ENCODE results near the gene PDE2A. TPM values are rescaled to one million over a fixed set of nuclear protein-coding genes. Genes with fewer than 3 reads are reported as not detected.

PDE2A gene
- total RNA-seq, 1 experiment from 2014 or later, result 0.74 TPM

DNA sequence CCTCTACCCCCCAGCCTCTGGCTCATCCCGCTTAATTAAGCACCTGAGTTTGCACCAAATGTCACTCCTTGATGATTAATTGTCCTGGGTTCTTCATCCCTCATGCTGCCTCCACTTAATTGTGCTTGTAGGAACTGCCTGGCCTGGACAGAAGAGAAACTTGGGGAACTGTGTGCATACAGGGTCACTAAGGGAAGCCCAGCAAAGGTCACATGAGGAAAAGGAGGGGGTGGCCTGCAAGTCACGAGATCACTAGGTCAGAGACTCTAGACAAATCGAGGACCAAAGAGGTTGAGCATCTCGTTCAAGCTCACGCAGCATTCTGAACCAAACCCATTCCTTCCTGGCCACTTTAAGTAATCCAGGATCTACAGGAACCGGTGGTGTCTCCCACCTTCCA, 75.8 kb downstream of the PDE2A start:
- Histone ChIP-seq H3K4me1 (ENCODE audit: control insufficient read depth, insufficient read depth, low read length) (no peaks in the 10 kb centered on the region), H3K27ac (ENCODE audit: low read length) (no peak overlapping the region), H3K27me3 (ENCODE audit: control insufficient read depth, insufficient read depth, low read length) (no peaks in the 10 kb centered on the region), H3K36me3 (ENCODE audit: control insufficient read depth, insufficient read depth, low read length) (no peaks in the 10 kb centered on the region), H3K9me3 (ENCODE audit: control insufficient read depth, insufficient read depth, low read depth, low read length) (no peaks in the 10 kb centered on the region), H3K4me3 (ENCODE audit: low read depth in 2 of 2, low read length in 2 of 2) (no peak overlapping the region)
- intact Hi-C loops (cut with micrococcal nuclease; ENCODE audit: unreplicated experiment) (loop anchor here (2.0 kb wide), 1 partner anchor 44 kb away; no protein-coding TSS in a partner anchor), in situ Hi-C loops (cut with HindIII; ENCODE audit: low pct_unique_long_range_greater_than_20kb, low sequenced_read_pairs) (no loop called here)
- BruUV-seq (replicated peaks), result no TSS peak
- POLR2A ChIA-PET, result interaction anchor here (0.5 kb wide), 1 partner anchor 52 kb away, joined by 12 read pairs; no protein-coding TSS in a partner anchor
- DNase-seq (ENCODE audit: low read depth, low spot score), result no peak
- TF ChIP-seq POLR2AphosphoS5 (IDR thresholded peaks at IDR 0.05; ENCODE audit: low read depth, low read length), result no peak
- TF ChIP-seq TCF7L2 (IDR thresholded peaks at IDR 0.05; ENCODE audit: low read depth, low read length), result no peak
- TF ChIP-seq, protein P1, sequence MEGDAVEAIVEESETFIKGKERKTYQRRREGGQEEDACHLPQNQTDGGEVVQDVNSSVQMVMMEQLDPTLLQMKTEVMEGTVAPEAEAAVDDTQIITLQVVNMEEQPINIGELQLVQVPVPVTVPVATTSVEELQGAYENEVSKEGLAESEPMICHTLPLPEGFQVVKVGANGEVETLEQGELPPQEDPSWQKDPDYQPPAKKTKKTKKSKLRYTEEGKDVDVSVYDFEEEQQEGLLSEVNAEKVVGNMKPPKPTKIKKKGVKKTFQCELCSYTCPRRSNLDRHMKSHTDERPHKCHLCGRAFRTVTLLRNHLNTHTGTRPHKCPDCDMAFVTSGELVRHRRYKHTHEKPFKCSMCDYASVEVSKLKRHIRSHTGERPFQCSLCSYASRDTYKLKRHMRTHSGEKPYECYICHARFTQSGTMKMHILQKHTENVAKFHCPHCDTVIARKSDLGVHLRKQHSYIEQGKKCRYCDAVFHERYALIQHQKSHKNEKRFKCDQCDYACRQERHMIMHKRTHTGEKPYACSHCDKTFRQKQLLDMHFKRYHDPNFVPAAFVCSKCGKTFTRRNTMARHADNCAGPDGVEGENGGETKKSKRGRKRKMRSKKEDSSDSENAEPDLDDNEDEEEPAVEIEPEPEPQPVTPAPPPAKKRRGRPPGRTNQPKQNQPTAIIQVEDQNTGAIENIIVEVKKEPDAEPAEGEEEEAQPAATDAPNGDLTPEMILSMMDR (IDR thresholded peaks at IDR 0.05), result no peak
- TF ChIP-seq, protein P2, sequence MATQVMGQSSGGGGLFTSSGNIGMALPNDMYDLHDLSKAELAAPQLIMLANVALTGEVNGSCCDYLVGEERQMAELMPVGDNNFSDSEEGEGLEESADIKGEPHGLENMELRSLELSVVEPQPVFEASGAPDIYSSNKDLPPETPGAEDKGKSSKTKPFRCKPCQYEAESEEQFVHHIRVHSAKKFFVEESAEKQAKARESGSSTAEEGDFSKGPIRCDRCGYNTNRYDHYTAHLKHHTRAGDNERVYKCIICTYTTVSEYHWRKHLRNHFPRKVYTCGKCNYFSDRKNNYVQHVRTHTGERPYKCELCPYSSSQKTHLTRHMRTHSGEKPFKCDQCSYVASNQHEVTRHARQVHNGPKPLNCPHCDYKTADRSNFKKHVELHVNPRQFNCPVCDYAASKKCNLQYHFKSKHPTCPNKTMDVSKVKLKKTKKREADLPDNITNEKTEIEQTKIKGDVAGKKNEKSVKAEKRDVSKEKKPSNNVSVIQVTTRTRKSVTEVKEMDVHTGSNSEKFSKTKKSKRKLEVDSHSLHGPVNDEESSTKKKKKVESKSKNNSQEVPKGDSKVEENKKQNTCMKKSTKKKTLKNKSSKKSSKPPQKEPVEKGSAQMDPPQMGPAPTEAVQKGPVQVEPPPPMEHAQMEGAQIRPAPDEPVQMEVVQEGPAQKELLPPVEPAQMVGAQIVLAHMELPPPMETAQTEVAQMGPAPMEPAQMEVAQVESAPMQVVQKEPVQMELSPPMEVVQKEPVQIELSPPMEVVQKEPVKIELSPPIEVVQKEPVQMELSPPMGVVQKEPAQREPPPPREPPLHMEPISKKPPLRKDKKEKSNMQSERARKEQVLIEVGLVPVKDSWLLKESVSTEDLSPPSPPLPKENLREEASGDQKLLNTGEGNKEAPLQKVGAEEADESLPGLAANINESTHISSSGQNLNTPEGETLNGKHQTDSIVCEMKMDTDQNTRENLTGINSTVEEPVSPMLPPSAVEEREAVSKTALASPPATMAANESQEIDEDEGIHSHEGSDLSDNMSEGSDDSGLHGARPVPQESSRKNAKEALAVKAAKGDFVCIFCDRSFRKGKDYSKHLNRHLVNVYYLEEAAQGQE (IDR thresholded peaks at IDR 0.05; ENCODE audit: insufficient read depth in 1 of 2, low read depth in 2 of 2, low read length in 1 of 2), result no peak
- TF ChIP-seq SIN3A (IDR thresholded peaks at IDR 0.05; ENCODE audit: borderline replicate concordance, insufficient read depth, low read depth, low read length), result no peak
- CTCF ChIA-PET, result interaction anchor here (0.6 to 2.6 kb wide), 11 partner anchors 9 to 670 kb away, joined by 3 to 29 read pairs (median 3); partner anchors contain the start of gene RNF121
- no peak for ATAC-seq

DNA sequence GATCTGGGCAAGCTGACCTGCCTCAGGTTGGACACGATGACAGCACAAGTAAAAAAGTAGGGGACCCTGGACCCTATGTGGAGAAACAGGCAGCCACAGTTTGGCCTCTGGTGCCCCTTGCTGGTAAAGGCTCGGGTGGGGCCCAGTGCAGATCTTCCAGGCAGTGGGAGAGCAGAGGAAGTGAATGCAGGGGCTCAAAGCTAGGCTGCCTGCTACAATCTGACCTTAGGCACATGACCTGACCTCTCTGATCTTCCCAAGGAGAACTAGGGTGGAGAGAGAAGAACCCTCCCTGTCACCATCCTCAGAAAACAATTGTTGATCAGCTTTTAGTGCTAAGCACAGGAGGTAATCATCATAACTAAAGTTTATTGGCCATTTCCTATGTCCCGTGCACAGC, 76.5 kb downstream of the PDE2A start:
- ChIA-PET POLR2A (interaction anchor here (0.5 kb wide), 1 partner anchor 52 kb away, joined by 12 read pairs; no protein-coding TSS in a partner anchor), CTCF (interaction anchor here (2.1 kb wide), 1 partner anchor 8 kb away, joined by 13 read pairs; no protein-coding TSS in a partner anchor)
- intact Hi-C loops (cut with micrococcal nuclease; ENCODE audit: unreplicated experiment), result loop anchor here (2.0 kb wide), 1 partner anchor 45 kb away; no protein-coding TSS in a partner anchor
- no peak overlapping the region for H3K27ac ChIP-seq (ENCODE audit: low read length)
- no TSS peak for BruUV-seq (replicated peaks)
- H3K36me3 ChIP-seq (ENCODE audit: control insufficient read depth, insufficient read depth, low read length), result no peaks in the 10 kb centered on the region
- no peak for DNase-seq (ENCODE audit: low read depth, low spot score)
- H3K4me3 ChIP-seq (ENCODE audit: low read depth in 2 of 2, low read length in 2 of 2), result no peak overlapping the region
- H3K9me3 ChIP-seq (ENCODE audit: control insufficient read depth, insufficient read depth, low read depth, low read length), result no peaks in the 10 kb centered on the region
- no peaks in the 10 kb centered on the region for H3K4me1 ChIP-seq (ENCODE audit: control insufficient read depth, insufficient read depth, low read length)
- in situ Hi-C loops (cut with HindIII; ENCODE audit: low pct_unique_long_range_greater_than_20kb, low sequenced_read_pairs), result no loop called here
- TF ChIP-seq, protein P1 (IDR thresholded peaks at IDR 0.05), result no peak
- no peak for TF ChIP-seq TCF7L2 (IDR thresholded peaks at IDR 0.05; ENCODE audit: low read depth, low read length)
- TF ChIP-seq SIN3A (IDR thresholded peaks at IDR 0.05; ENCODE audit: borderline replicate concordance, insufficient read depth, low read depth, low read length), result no peak
- no peak for TF ChIP-seq POLR2AphosphoS5 (IDR thresholded peaks at IDR 0.05; ENCODE audit: low read depth, low read length)
- no peak for ATAC-seq
- no peaks in the 10 kb centered on the region for H3K27me3 ChIP-seq (ENCODE audit: control insufficient read depth, insufficient read depth, low read length)

All from Panc1 (cell line).